HEK293 (cell line): ENCODE data around the gene GPR119.
A peak's percentile ranks its signal among the peaks of the same experiment; 100 is the strongest.

Source experiments
- CTCF ChIA-PET: fragments of 350-600 bp; formaldehyde crosslinking; extraction: SDS; loops from one replicate; lab custom pipeline; 2021; ENCODE audit warnings: antibody characterized with exemption; lab: Yijun Ruan, JAX
- POLR2A ChIA-PET: fragments of 300-600 bp; formaldehyde crosslinking; extraction: SDS; loops from one replicate; lab custom pipeline; 2020; ENCODE audit warnings: antibody characterized with exemption, inconsistent platforms; lab: Yijun Ruan, JAX
- H3K27ac ChIP-seq: fragments of 200-500 bp; sonication (Bioruptor generic); 2 replicates; pipeline ENCODE4 v1.5.1; 2014; ENCODE audit warnings: low read depth, low read length, control low read depth, inconsistent platforms; ENCODE audit errors: extremely low read depth
- H3K36me3 ChIP-seq, 2 experiments: fragments of 200-500 bp in 1 of 2; sonication (Bioruptor generic) in 1 of 2; 1 replicate in 1 of 2; 2 replicates in 1 of 2; pipeline ENCODE4 v1.5.1; 2014 to 2017; ENCODE audit warnings: inconsistent platforms in 2 of 2, low read length in 2 of 2; ENCODE audit not compliant: control insufficient read depth in 2 of 2, insufficient read depth in 1 of 2
- H3K4me1 ChIP-seq: fragments of 200-500 bp; sonication (Bioruptor generic); 2 replicates; pipeline ENCODE4 v1.5.1; 2014; ENCODE audit warnings: mild to moderate bottlenecking, low read length, inconsistent platforms; ENCODE audit not compliant: control insufficient read depth, insufficient read depth
- H3K4me3 ChIP-seq: 2 replicates; pipeline ENCODE4 v1.5.1; 2011; ENCODE audit warnings: low read depth, mild to moderate bottlenecking, control low read depth, low read length, moderate library complexity
- H3K9me3 ChIP-seq: fragments of 200-500 bp; sonication (Bioruptor generic); 2 replicates; pipeline ENCODE4 v1.5.1; 2014; ENCODE audit warnings: low read depth, low read length, inconsistent platforms; ENCODE audit not compliant: control insufficient read depth, insufficient read depth
- BCL11B ChIP-seq: fragments of 450-650 bp; formaldehyde crosslinking; IDR thresholded peaks from 2 replicates; pipeline ENCODE4 v1.5.1; 2016; ENCODE audit warnings: low read depth, missing biosample characterization, missing genetic modification characterization
- GFI1B ChIP-seq: fragments of 450-650 bp; formaldehyde crosslinking; IDR thresholded peaks from 2 replicates; pipeline ENCODE4 v1.5.1; 2016; ENCODE audit warnings: missing biosample characterization, missing genetic modification characterization
- HOXC10 ChIP-seq: sonication (generic); formaldehyde crosslinking; IDR thresholded peaks from 2 replicates; pipeline ENCODE4 v1.8.1; 2023; ENCODE audit warnings: mild to moderate bottlenecking, missing genetic modification reagents
- HOXD13 ChIP-seq: sonication (generic); formaldehyde crosslinking; IDR thresholded peaks from 2 replicates; pipeline ENCODE4 v1.8.0; 2022; ENCODE audit warnings: missing genetic modification reagents, borderline replicate concordance
- KLF10 ChIP-seq: fragments of 450-650 bp; IDR thresholded peaks from 2 replicates; pipeline ENCODE4 v1.5.1; 2018; ENCODE audit warnings: missing biosample characterization, mild to moderate bottlenecking, missing genetic modification characterization
- KLF17 ChIP-seq: fragments of 450-650 bp; formaldehyde crosslinking; IDR thresholded peaks from 2 replicates; pipeline ENCODE4 v1.5.1; 2016; ENCODE audit warnings: missing biosample characterization, missing genetic modification characterization
- KLF7 ChIP-seq: fragments of 450-650 bp; formaldehyde crosslinking; IDR thresholded peaks from 2 replicates; pipeline ENCODE4 v1.5.1; 2016; ENCODE audit warnings: missing biosample characterization, missing genetic modification characterization, borderline replicate concordance
- OSR2 ChIP-seq: fragments of 450-650 bp; formaldehyde crosslinking; IDR thresholded peaks from 2 replicates; pipeline ENCODE4 v1.5.1; 2016; ENCODE audit warnings: missing biosample characterization, missing genetic modification characterization
- OVOL3 ChIP-seq: fragments of 450-650 bp; formaldehyde crosslinking; IDR thresholded peaks from 2 replicates; pipeline ENCODE4 v1.5.1; 2016; ENCODE audit warnings: missing biosample characterization, missing genetic modification characterization
- PRDM1 ChIP-seq: fragments of 450-650 bp; formaldehyde crosslinking; IDR thresholded peaks from 2 replicates; pipeline ENCODE4; 2016; ENCODE audit warnings: missing biosample characterization, missing genetic modification characterization
- SETDB1 ChIP-seq: IDR thresholded peaks from one replicate; pipeline ENCODE4 v1.6.1; 2017; ENCODE audit warnings: mild to moderate bottlenecking, low read length, moderate library complexity, mixed read lengths; ENCODE audit not compliant: insufficient read length
- SP2 ChIP-seq: fragments of 450-650 bp; formaldehyde crosslinking; IDR thresholded peaks from 2 replicates; pipeline ENCODE4 v1.5.1; 2016; ENCODE audit warnings: missing biosample characterization, missing genetic modification characterization
- ZBTB20 ChIP-seq: fragments of 450-650 bp; formaldehyde crosslinking; IDR thresholded peaks from 2 replicates; pipeline ENCODE4 v1.5.1; 2016; ENCODE audit warnings: missing biosample characterization, missing genetic modification characterization
- ZBTB49 ChIP-seq: fragments of 450-650 bp; formaldehyde crosslinking; IDR thresholded peaks from 2 replicates; pipeline ENCODE4 v1.5.1; 2016; ENCODE audit warnings: missing biosample characterization, missing genetic modification characterization, low read depth
- ZEB2 ChIP-seq: fragments of 450-650 bp; formaldehyde crosslinking; IDR thresholded peaks from 2 replicates; pipeline ENCODE4 v1.5.1; 2016; ENCODE audit warnings: missing biosample characterization, missing genetic modification characterization
- ZFP69B ChIP-seq: fragments of 450-650 bp; formaldehyde crosslinking; IDR thresholded peaks from 2 replicates; pipeline ENCODE4 v1.5.1; 2016; ENCODE audit warnings: missing biosample characterization, missing genetic modification characterization
- ZIC2 ChIP-seq: fragments of 450-650 bp; formaldehyde crosslinking; IDR thresholded peaks from 2 replicates; pipeline ENCODE4 v1.5.1; 2016; ENCODE audit warnings: missing biosample characterization, missing genetic modification characterization
- ZNF112 ChIP-seq: fragments of 450-650 bp; formaldehyde crosslinking; IDR thresholded peaks from 2 replicates; pipeline ENCODE4 v1.5.0; 2017; ENCODE audit warnings: missing biosample characterization, missing genetic modification characterization
- ZNF16 ChIP-seq: fragments of 450-650 bp; formaldehyde crosslinking; IDR thresholded peaks from 2 replicates; pipeline ENCODE4 v1.5.1; 2016; ENCODE audit warnings: low read depth, missing biosample characterization, missing genetic modification characterization
- ZNF202 ChIP-seq: fragments of 450-650 bp; formaldehyde crosslinking; IDR thresholded peaks from 2 replicates; pipeline ENCODE4 v1.5.1; 2016; ENCODE audit warnings: missing biosample characterization, missing genetic modification characterization, borderline replicate concordance
- ZNF211 ChIP-seq: fragments of 450-650 bp; formaldehyde crosslinking; IDR thresholded peaks from 2 replicates; pipeline ENCODE4 v1.5.1; 2016; ENCODE audit warnings: low read depth, missing biosample characterization, missing genetic modification characterization
- ZNF274 ChIP-seq, 2 experiments: fragments of 200-500 bp in 1 of 2; fragments of 450-650 bp in 1 of 2; sonication (Bioruptor generic) in 1 of 2; formaldehyde crosslinking in 1 of 2; IDR thresholded peaks; 2 replicates each; pipeline versions ENCODE4 v1.5.1 to v1.6.1; 2014 to 2016; ENCODE audit warnings: borderline replicate concordance in 1 of 2, inconsistent platforms in 1 of 2, low read length in 1 of 2, missing biosample characterization in 1 of 2, missing genetic modification characterization in 1 of 2
- ZNF324 ChIP-seq: fragments of 450-650 bp; formaldehyde crosslinking; IDR thresholded peaks from 2 replicates; pipeline ENCODE4 v1.5.1; 2016; ENCODE audit warnings: missing biosample characterization, missing genetic modification characterization
- ZNF404 ChIP-seq: fragments of 450-650 bp; formaldehyde crosslinking; IDR thresholded peaks from 2 replicates; pipeline ENCODE4 v1.5.1; 2017; ENCODE audit warnings: missing biosample characterization, missing genetic modification characterization
- ZNF530 ChIP-seq: fragments of 450-650 bp; formaldehyde crosslinking; IDR thresholded peaks from 2 replicates; pipeline ENCODE4 v1.5.1; 2016; ENCODE audit warnings: low read depth, missing biosample characterization, missing genetic modification characterization
- ZNF555 ChIP-seq: fragments of 450-650 bp; formaldehyde crosslinking; conservative IDR thresholded peaks from 2 replicates; pipeline ENCODE4 v1.5.1; 2017; ENCODE audit warnings: missing biosample characterization, mild to moderate bottlenecking, missing genetic modification characterization, inconsistent platforms
- ZNF600 ChIP-seq: fragments of 450-650 bp; formaldehyde crosslinking; IDR thresholded peaks from 2 replicates; pipeline ENCODE4 v1.5.1; 2016; ENCODE audit warnings: missing biosample characterization, missing genetic modification characterization
- ZNF660 ChIP-seq: fragments of 450-650 bp; IDR thresholded peaks from 2 replicates; pipeline ENCODE4 v1.5.1; 2018; ENCODE audit warnings: missing biosample characterization, mild to moderate bottlenecking, missing genetic modification characterization
- ZNF670 ChIP-seq: fragments of 450-650 bp; formaldehyde crosslinking; IDR thresholded peaks from 2 replicates; pipeline ENCODE4 v1.5.1; 2016; ENCODE audit warnings: missing biosample characterization, missing genetic modification characterization, low read depth
- TF ChIP-seq, protein P1 (sequence below): fragments of 450-650 bp; formaldehyde crosslinking; IDR thresholded peaks from 2 replicates; pipeline ENCODE4 v1.5.1; 2016; ENCODE audit warnings: missing biosample characterization, missing genetic modification characterization
- TF ChIP-seq, protein P2 (sequence below): fragments of 450-650 bp; formaldehyde crosslinking; IDR thresholded peaks from 2 replicates; pipeline ENCODE4; 2016; ENCODE audit warnings: missing biosample characterization, missing genetic modification characterization

The GPR119 gene

DNA sequence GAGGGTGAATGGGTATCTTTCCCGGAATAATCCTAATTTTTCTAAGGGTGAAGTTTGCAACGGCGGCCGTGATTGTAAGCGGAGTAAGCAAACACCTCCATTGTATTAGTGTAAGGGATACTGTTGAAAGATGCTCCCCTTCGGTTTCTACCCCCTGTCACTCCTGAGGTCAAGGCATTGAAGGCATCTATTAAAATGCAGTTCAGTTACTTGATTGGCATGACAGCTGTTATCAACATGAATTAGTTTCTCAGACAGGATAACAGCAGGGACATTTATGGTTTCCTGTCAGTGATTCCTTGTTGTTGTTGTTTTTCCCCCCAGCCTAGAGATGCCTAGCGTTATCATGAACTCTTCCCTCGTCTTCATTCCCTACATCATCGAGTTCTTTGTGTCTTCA, 45.2 kb downstream of the GPR119 start (continued):
- TF ChIP-seq ZNF600 = no peak
- TF ChIP-seq SETDB1 = no peak
- TF ChIP-seq HOXC10 (CRISPR knock-in tag) = no peak
- no peak for TF ChIP-seq OVOL3 (tag by site-specific recombination)
- no peak for TF ChIP-seq ZNF112 (tag by site-specific recombination)
- no peak for TF ChIP-seq GFI1B (tag by site-specific recombination)
- no peak for TF ChIP-seq KLF10 (tag by site-specific recombination)
- TF ChIP-seq ZNF274 (IDR thresholded peaks at IDR 0.05; ENCODE audit: low read length) = no peak
- TF ChIP-seq ZNF274 (tag by site-specific recombination; IDR thresholded peaks at IDR 0.05; ENCODE audit: borderline replicate concordance) = no peak

DNA sequence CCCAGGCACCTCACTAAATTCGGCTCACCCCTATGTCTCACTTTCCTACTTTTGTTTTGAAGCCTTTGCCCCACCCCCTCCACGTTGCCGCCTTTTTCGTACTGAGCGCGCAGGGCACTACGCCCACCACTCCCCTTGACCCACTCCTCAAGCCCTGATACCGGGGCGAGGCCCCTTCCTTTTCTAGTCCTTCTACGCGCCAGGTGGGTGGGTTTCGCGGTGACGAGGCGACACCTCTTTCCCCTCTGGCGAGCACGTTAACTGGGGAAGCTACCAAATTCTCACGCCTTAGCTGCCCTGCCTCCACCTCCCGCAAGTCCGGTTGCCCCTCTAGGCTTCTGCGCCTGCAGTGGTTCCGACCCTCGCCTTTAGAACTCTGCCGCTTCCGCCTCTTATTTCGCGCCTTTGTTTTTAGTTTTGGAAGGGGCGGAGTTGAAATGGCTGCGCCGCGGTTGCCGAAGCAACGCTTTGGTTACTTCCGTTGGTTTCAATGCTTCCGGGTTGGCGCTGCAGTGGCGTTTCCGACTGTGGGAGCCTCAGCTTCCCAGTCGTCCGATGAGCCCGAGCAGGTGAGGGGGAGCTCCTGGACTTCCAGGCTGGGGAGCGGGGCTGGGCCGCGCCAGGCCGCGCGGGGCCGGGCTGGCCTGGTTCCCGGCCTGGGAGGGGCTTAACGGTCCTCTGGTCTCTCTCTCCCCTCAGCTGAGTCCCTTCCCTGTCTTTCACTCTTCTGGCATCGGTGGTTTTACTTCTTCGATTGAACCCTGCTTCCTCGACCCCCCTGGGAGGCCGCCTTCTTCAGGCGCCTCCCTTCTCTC, 45.9 kb downstream of the GPR119 start, which contains the start of gene SLC25A14:
Gene SLC25A14 (plus strand): TSS at position 512 of the 815 bp plus-strand sequence. CDS start 360 bp downstream, outside the sequence.
- POLR2A ChIA-PET = interaction anchor here (0.8 to 1.9 kb wide), 5 partner anchors 9 to 563 kb away, joined by 3 to 9 read pairs (median 5); partner anchors contain the start of genes ENOX2, RBMX2 and ZNF280C
- no peaks in the 10 kb centered on the region for H3K4me1 ChIP-seq
- peak within 1 kb of the TSS; percentile 69 for H3K4me3 ChIP-seq
- H3K36me3 ChIP-seq = no peaks in the 10 kb centered on the region
- peak within 1 kb of the TSS; percentile 75; the same call in 1 of the 2 replicates for H3K27ac ChIP-seq
- CTCF ChIA-PET = interaction anchor here (0.7 kb wide), 1 partner anchor 546 kb away, joined by 3 read pairs; no protein-coding TSS in a partner anchor
- no peaks in the 10 kb centered on the region for H3K9me3 ChIP-seq
- TF ChIP-seq HOXC10 (CRISPR knock-in tag) = no peak
- no peak for TF ChIP-seq ZNF404 (tag by site-specific recombination)
- peak; percentile 43; the same call in 1 of the 2 replicates for TF ChIP-seq ZEB2 (tag by site-specific recombination)
- TF ChIP-seq SP2 = peak; percentile 70
- TF ChIP-seq PRDM1 (tag by site-specific recombination) = no peak
- no peak for TF ChIP-seq ZNF530 (tag by site-specific recombination)
- 0 out of 2 replicates have a peak, but pooled peaks have one; percentile 15 for TF ChIP-seq ZFP69B (tag by site-specific recombination)
- TF ChIP-seq ZNF202 (tag by site-specific recombination) = no peak
- peak; percentile 36; the same call in 1 of the 2 replicates for TF ChIP-seq ZNF660
- 0 out of 2 replicates have a peak, but pooled peaks have one; percentile 65 for TF ChIP-seq KLF17 (tag by site-specific recombination)
- TF ChIP-seq, protein P1, sequence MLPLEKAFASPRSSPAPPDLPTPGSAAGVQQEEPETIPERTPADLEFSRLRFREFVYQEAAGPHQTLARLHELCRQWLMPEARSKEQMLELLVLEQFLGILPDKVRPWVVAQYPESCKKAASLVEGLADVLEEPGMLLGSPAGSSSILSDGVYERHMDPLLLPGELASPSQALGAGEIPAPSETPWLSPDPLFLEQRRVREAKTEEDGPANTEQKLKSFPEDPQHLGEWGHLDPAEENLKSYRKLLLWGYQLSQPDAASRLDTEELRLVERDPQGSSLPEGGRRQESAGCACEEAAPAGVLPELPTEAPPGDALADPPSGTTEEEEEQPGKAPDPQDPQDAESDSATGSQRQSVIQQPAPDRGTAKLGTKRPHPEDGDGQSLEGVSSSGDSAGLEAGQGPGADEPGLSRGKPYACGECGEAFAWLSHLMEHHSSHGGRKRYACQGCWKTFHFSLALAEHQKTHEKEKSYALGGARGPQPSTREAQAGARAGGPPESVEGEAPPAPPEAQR (tag by site-specific recombination) = no peak
- no peak for TF ChIP-seq ZBTB49 (tag by site-specific recombination)
- peak; percentile 17; the same call in 1 of the 2 replicates for TF ChIP-seq OSR2 (tag by site-specific recombination)
- TF ChIP-seq BCL11B = peak; percentile 46; the same call in 1 of the 2 replicates
- TF ChIP-seq, protein P2, sequence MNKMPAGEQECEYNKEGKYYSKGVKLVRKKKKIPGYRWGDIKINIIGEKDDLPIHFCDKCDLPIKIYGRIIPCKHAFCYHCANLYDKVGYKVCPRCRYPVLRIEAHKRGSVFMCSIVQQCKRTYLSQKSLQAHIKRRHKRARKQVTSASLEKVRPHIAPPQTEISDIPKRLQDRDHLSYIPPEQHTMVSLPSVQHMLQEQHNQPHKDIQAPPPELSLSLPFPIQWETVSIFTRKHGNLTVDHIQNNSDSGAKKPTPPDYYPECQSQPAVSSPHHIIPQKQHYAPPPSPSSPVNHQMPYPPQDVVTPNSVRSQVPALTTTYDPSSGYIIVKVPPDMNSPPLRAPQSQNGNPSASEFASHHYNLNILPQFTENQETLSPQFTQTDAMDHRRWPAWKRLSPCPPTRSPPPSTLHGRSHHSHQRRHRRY (tag by site-specific recombination) = no peak
- TF ChIP-seq ZIC2 = no peak; the same call in 1 of the 2 replicates
- no peak for TF ChIP-seq ZNF670 (tag by site-specific recombination)
- peak; percentile 41 for TF ChIP-seq ZBTB20 (tag by site-specific recombination)
- TF ChIP-seq KLF7 (tag by site-specific recombination) = peak; percentile 33; the same call in 1 of the 2 replicates
- 0 out of 2 replicates have a peak, but pooled peaks have one; percentile 25 for TF ChIP-seq ZNF324 (tag by site-specific recombination)
- no peak for TF ChIP-seq ZNF16 (tag by site-specific recombination)
- TF ChIP-seq ZNF211 (tag by site-specific recombination) = no peak
- no peak for TF ChIP-seq HOXD13 (CRISPR knock-in tag)
- TF ChIP-seq ZNF555 = no peak
